Activated naive CD4-positive, alpha-beta T cell treated with anti-CD3 and anti-CD28 coated beads, Interleukin-2, amount 50 U/mL, for 72 hours (primary cell): ENCODE data around the gene PRDM1. TPM values are rescaled to one million over a fixed set of nuclear protein-coding genes. Genes with fewer than 3 reads are reported as not detected.

ENCODE experiments used
- ATAC-seq, 2 donors: fragments of 150-1000 bp; cut with Tn5 transposase; 2 replicates each; pipeline ENCODE4 v1.10.0; 2021; ENCODE audit warnings: mild to moderate bottlenecking in 2 of 2, moderate library complexity in 2 of 2
- DNase-seq, 2 donors: peaks; one replicate each; pipeline ENCODE4 v3.0.0; 2021 to 2022; ENCODE audit warnings: low spot score in 2 of 2
- H3K27ac Mint-ChIP-seq, 2 donors: one replicate each; pipeline ENCODE4 v1.8.0; 2022; ENCODE audit warnings: mild to moderate bottlenecking in 2 of 2, mixed read lengths in 2 of 2
- H3K36me3 Mint-ChIP-seq, 2 donors: one replicate each; pipeline ENCODE4 v1.8.0; 2022; ENCODE audit warnings: mixed read lengths in 2 of 2
- H3K9me3 Mint-ChIP-seq, 2 donors: one replicate each; pipeline ENCODE4 v1.8.0; 2022; ENCODE audit warnings: mixed read lengths in 2 of 2
- total RNA-seq, 2 donors: library from RNA; stranded (reverse); gene quantifications; one replicate each; pipeline ENCODE4 v1.2.3, GENCODE V29; 2022

The PRDM1 gene
- total RNA-seq, 2 donors from 2014 or later = 7.7 to 12.5 TPM

DNA sequence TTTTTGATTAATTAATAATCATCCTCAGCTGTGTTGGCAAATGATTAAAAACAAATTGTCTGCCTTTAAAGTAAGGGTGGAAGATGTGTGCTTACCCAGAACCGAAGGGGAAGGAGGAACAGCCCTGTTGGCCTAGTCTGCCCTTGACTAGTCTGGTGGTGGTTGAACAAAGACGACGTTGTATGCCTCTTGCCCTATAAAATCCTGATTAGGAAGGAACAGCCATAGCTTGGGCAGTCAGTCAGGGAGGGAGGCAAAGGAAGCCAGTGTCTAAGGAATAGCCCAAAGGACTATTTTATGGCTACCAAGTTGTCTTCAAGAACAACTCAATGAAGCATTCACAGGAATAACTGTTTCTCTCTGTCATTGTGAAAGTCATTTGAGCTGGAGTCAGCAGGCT, 70.7 kb downstream of the PRDM1 start:
- Mint-ChIP-seq H3K36me3 (peaks cover 0 to 7% of the 10 kb centered on the region in 2 donors), H3K9me3 (peaks cover 0 to 10% of the 10 kb centered on the region in 2 donors), H3K27ac (no peak overlapping the region)
- DNase-seq (no peak), ATAC-seq (no peak)

GRCh38 chr6:106158816-106159215, 72.7 kb downstream of the PRDM1 start:
- ATAC-seq (no peak), DNase-seq (no peak)
- Mint-ChIP-seq H3K27ac (peak overlapping the region in 1 of 2 donors; percentile 9), H3K36me3 (no peaks in the 10 kb centered on the region), H3K9me3 (no peaks in the 10 kb centered on the region)

Other genes with a start within 250 kb of the PRDM1 start
- gene ATG5, start 239.4 kb downstream of the PRDM1 start, total RNA-seq = 10 to 100 TPM; 23.5 to 28.2 TPM